Measurements from ENCODE around the gene BPGM. TPM values are rescaled to one million over a fixed set of nuclear protein-coding genes. Genes with fewer than 3 reads are reported as not detected.

The BPGM gene
- total and polyA plus RNA-seq, 2 experiments from 2014 or later, result 16.9 TPM

DNA sequence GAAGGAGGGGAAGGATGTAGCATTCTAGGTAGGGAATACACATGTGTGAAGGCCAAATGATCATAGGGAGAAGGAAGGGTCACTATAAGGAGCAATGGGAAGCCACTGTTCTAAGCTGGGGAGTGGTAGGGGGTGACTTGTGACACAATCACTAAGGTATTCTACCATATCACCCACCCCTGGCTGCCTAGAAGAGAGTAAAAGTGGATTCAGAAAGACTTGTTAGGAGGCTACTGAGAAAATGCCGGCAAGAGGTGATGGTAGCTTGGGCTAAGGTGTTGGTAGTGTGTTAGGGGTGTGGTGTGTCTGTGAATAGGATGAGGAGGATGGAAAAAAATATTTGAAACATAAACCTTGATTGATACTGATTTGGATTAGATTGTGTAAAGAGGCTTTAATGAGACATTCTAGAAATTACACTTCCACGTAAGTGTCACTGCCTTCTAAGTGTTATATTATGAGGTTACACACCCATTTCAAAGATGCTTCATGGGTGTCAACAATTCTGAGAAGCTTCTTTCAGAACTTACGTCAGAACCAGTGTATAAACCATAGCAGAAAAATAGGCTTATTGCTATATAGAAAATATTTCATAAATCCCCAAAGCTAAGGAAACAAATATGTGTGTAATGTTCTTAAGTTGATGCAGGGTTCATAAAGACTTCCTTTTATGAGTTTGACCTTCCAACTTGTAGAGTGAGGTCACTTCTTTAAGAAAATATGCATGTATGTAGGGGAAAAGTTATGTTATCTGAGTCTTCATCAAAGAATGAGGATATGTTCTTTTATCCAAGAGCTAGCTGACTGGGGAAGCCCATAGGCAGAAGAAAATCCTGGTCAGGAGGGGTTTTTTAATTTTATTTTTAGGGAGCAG, 5.6 kb upstream of the BPGM start:
- H3K27ac Mint-ChIP-seq, result no peak overlapping the region
- TF ChIP-seq, protein P1, sequence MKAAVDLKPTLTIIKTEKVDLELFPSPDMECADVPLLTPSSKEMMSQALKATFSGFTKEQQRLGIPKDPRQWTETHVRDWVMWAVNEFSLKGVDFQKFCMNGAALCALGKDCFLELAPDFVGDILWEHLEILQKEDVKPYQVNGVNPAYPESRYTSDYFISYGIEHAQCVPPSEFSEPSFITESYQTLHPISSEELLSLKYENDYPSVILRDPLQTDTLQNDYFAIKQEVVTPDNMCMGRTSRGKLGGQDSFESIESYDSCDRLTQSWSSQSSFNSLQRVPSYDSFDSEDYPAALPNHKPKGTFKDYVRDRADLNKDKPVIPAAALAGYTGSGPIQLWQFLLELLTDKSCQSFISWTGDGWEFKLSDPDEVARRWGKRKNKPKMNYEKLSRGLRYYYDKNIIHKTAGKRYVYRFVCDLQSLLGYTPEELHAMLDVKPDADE (IDR thresholded peaks at IDR 0.05), result no peak
- no peak for TF ChIP-seq POLR2AphosphoS5 (IDR thresholded peaks at IDR 0.05; ENCODE audit: low read depth)
- TF ChIP-seq ZNF114 (CRISPR knock-in tag; IDR thresholded peaks at IDR 0.05), result no peak
- TF ChIP-seq EZH2phosphoT487 (IDR thresholded peaks at IDR 0.05; ENCODE audit: unreplicated experiment), result no peak
- TF ChIP-seq EZH2 (IDR thresholded peaks at IDR 0.05; ENCODE audit: low read depth, unreplicated experiment), result no peak
- no peak for TF ChIP-seq CTCF (conservative IDR thresholded peaks at IDR 0.05; ENCODE audit: low read depth in 2 of 2)
- no peak for TF ChIP-seq NANOG (IDR thresholded peaks at IDR 0.05; ENCODE audit: borderline replicate concordance)
- TF ChIP-seq ZNF331 (CRISPR knock-in tag; IDR thresholded peaks at IDR 0.05; ENCODE audit: low read depth), result no peak
- TF ChIP-seq JUNB (IDR thresholded peaks at IDR 0.05; ENCODE audit: unreplicated experiment), result no peak
- no peak for TF ChIP-seq STAT1 (IDR thresholded peaks at IDR 0.05; ENCODE audit: unreplicated experiment)
- TF ChIP-seq ZNF462 (CRISPR knock-in tag; IDR thresholded peaks at IDR 0.05), result no peak
- TF ChIP-seq, protein P2, sequence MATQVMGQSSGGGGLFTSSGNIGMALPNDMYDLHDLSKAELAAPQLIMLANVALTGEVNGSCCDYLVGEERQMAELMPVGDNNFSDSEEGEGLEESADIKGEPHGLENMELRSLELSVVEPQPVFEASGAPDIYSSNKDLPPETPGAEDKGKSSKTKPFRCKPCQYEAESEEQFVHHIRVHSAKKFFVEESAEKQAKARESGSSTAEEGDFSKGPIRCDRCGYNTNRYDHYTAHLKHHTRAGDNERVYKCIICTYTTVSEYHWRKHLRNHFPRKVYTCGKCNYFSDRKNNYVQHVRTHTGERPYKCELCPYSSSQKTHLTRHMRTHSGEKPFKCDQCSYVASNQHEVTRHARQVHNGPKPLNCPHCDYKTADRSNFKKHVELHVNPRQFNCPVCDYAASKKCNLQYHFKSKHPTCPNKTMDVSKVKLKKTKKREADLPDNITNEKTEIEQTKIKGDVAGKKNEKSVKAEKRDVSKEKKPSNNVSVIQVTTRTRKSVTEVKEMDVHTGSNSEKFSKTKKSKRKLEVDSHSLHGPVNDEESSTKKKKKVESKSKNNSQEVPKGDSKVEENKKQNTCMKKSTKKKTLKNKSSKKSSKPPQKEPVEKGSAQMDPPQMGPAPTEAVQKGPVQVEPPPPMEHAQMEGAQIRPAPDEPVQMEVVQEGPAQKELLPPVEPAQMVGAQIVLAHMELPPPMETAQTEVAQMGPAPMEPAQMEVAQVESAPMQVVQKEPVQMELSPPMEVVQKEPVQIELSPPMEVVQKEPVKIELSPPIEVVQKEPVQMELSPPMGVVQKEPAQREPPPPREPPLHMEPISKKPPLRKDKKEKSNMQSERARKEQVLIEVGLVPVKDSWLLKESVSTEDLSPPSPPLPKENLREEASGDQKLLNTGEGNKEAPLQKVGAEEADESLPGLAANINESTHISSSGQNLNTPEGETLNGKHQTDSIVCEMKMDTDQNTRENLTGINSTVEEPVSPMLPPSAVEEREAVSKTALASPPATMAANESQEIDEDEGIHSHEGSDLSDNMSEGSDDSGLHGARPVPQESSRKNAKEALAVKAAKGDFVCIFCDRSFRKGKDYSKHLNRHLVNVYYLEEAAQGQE (IDR thresholded peaks at IDR 0.05; ENCODE audit: unreplicated experiment), result no peak
- TF ChIP-seq CREB1 (CRISPR knock-in tag; IDR thresholded peaks at IDR 0.05; ENCODE audit: low read depth), result no peak
- no peak overlapping the region for H2AFZ ChIP-seq
- H3K27me3 Mint-ChIP-seq (ENCODE audit: insufficient read depth, low read depth, poor library complexity), result no peaks in the 10 kb centered on the region
- no peak overlapping the region for H3K27ac ChIP-seq (ENCODE audit: low read depth)
- H3K9me2 ChIP-seq (ENCODE audit: insufficient read depth), result no peaks in the 10 kb centered on the region
- H3K36me3 Mint-ChIP-seq (ENCODE audit: low read depth), result no peaks in the 10 kb centered on the region
- H3K79me2 ChIP-seq (replicated peaks; ENCODE audit: insufficient read depth), result 0 out of 2 replicates have a peak, but pooled peaks cover 6% of the 10 kb centered on the region
- no peaks in the 10 kb centered on the region for H3F3A ChIP-seq (replicated peaks; ENCODE audit: low read depth)
- no peak overlapping the region for H3K4me3 ChIP-seq
- H3K4me3 Mint-ChIP-seq, result no peak overlapping the region
- H3K4me1 Mint-ChIP-seq, result no peaks in the 10 kb centered on the region
- H3K27me3 ChIP-seq (ENCODE audit: insufficient read depth), result no peaks in the 10 kb centered on the region
- peaks cover 4% of the 10 kb centered on the region; the same call in 2 of the 3 replicates for H3K9me3 Mint-ChIP-seq
- no peak for DNase-seq (ENCODE audit: low spot score)
- no peak for ATAC-seq
- H3K36me3 ChIP-seq (ENCODE audit: insufficient read depth), result no peaks in the 10 kb centered on the region
- H3K4me2 ChIP-seq, result no peak overlapping the region
- H4K20me1 ChIP-seq (replicated peaks; ENCODE audit: insufficient read depth), result no peaks in the 10 kb centered on the region; the same call in 1 of the 2 replicates
- no peaks in the 10 kb centered on the region for H3K4me1 ChIP-seq (ENCODE audit: insufficient read depth)
